SK-N-SH (cell line): ENCODE results near the gene SLC26A8. TPM values are rescaled to one million over a fixed set of nuclear protein-coding genes. Genes with fewer than 3 reads are reported as not detected.

Source experiments
- CTCF ChIA-PET: fragments of 300-600, 350-600 bp; formaldehyde crosslinking; extraction: SDS; loops from one replicate; lab custom pipeline; 2021; lab: Yijun Ruan, JAX
- POLR2A ChIA-PET: fragments of 350-600 bp; sonication (Branson Sonifier 250); formaldehyde crosslinking; extraction: SDS; loops from one replicate; lab custom pipeline; 2020; ENCODE audit warnings: antibody characterized with exemption, inconsistent platforms; lab: Yijun Ruan, JAX
- DNase-seq: peaks from one replicate; pipeline ENCODE4 v3.0.0; 2012
- H2AFZ ChIP-seq: fragments of 200-600 bp; sonication (generic); 2 replicates; pipeline ENCODE4 v1.8.1; 2016; ENCODE audit warnings: antibody characterized with exemption, mild to moderate bottlenecking, low read depth
- H3F3A ChIP-seq: fragments of 200-600 bp; sonication (generic); replicated peaks from 2 replicates; pipeline ENCODE3; 2016; ENCODE audit warnings: antibody characterized with exemption, mild to moderate bottlenecking; ENCODE audit not compliant: insufficient read depth
- H3K27ac ChIP-seq, 2 experiments: fragments of 200-500 bp in 1 of 2; fragments of 200-600 bp in 1 of 2; sonication (Bioruptor generic) in 1 of 2; sonication (generic), shearing (Covaris generic) in 1 of 2; 2 replicates each; pipeline versions ENCODE4 v1.5.1 to v1.6.1; 2014 to 2016; ENCODE audit warnings: low read depth in 2 of 2, inconsistent platforms in 1 of 2, low read length in 1 of 2, mild to moderate bottlenecking in 1 of 2, mixed read lengths in 1 of 2
- H3K27me3 ChIP-seq: fragments of 200-600 bp; sonication (generic), shearing (Covaris generic); 2 replicates; pipeline ENCODE4 v1.6.1; 2016; ENCODE audit warnings: mixed run types; ENCODE audit not compliant: insufficient read depth
- H3K36me3 ChIP-seq, 2 experiments: fragments of 200-500 bp in 1 of 2; fragments of 200-600 bp in 1 of 2; sonication (Bioruptor generic) in 1 of 2; sonication (generic) in 1 of 2; replicated peaks in 1 of 2; 2 replicates each; pipeline versions ENCODE3 to v1.5.1; 2014 to 2016; ENCODE audit warnings: low read length in 1 of 2, mild to moderate bottlenecking in 1 of 2; ENCODE audit not compliant: insufficient read depth in 2 of 2, control insufficient read depth in 1 of 2
- H3K4me1 ChIP-seq, 2 experiments: fragments of 200-500 bp in 1 of 2; fragments of 200-600 bp in 1 of 2; sonication (Bioruptor generic) in 1 of 2; sonication (generic), shearing (Covaris generic) in 1 of 2; 2 replicates each; pipeline versions ENCODE4 v1.5.1 to v1.6.1; 2014 to 2016; ENCODE audit warnings: low read depth in 1 of 2, low read length in 1 of 2, mixed run types in 1 of 2; ENCODE audit not compliant: insufficient read depth in 2 of 2, control insufficient read depth in 1 of 2
- H3K4me2 ChIP-seq: fragments of 200-600 bp; sonication (generic), shearing (Covaris generic); 2 replicates; pipeline ENCODE4 v1.6.1; 2017; ENCODE audit warnings: mixed run types
- H3K4me3 ChIP-seq, 2 experiments: fragments of 200-500 bp in 1 of 2; fragments of 200-600 bp in 1 of 2; sonication (Bioruptor generic) in 1 of 2; sonication (generic), shearing (Covaris generic) in 1 of 2; 2 replicates each; pipeline versions ENCODE4 v1.5.1 to v1.8.1; 2014 to 2016; ENCODE audit warnings: low read depth in 2 of 2, inconsistent platforms in 1 of 2, low read length in 1 of 2, mild to moderate bottlenecking in 1 of 2, mixed read lengths in 1 of 2, moderate library complexity in 1 of 2
- H3K79me2 ChIP-seq: fragments of 200-600 bp; sonication (generic); 2 replicates; pipeline ENCODE4 v1.8.1; 2017; ENCODE audit warnings: mild to moderate bottlenecking; ENCODE audit not compliant: insufficient read depth
- H3K9ac ChIP-seq: fragments of 200-600 bp; sonication (generic); 2 replicates; pipeline ENCODE4 v1.6.1; 2017; ENCODE audit warnings: mixed run types
- H3K9me2 ChIP-seq: fragments of 200-600 bp; sonication (generic); 2 replicates; pipeline ENCODE4 v1.6.1; 2017; ENCODE audit warnings: mixed run types
- H3K9me3 ChIP-seq: fragments of 200-600 bp; sonication (generic); 2 replicates; pipeline ENCODE4 v1.6.1; 2017; ENCODE audit warnings: mixed run types, mild to moderate bottlenecking, moderate library complexity
- H4K20me1 ChIP-seq: fragments of 200-600 bp; sonication (generic); 2 replicates; pipeline ENCODE4 v1.6.1; 2017; ENCODE audit warnings: mild to moderate bottlenecking, mixed run types; ENCODE audit not compliant: insufficient read depth
- CTCF ChIP-seq: fragments of 200-600 bp; sonication (generic); IDR thresholded peaks from 2 replicates; pipeline ENCODE4 v1.6.1; 2017; ENCODE audit warnings: antibody characterized with exemption, mild to moderate bottlenecking, moderate library complexity
- ELF1 ChIP-seq: IDR thresholded peaks from 2 replicates; pipeline ENCODE4 v1.4.0; 2012
- FOSL2 ChIP-seq: IDR thresholded peaks from 2 replicates; pipeline ENCODE4 v1.4.0; 2012; ENCODE audit warnings: low read depth, mild to moderate bottlenecking, moderate library complexity, borderline replicate concordance
- FOXJ3 ChIP-seq: sonication (generic); formaldehyde crosslinking; IDR thresholded peaks from 2 replicates; pipeline ENCODE4 v1.5.1; 2020; ENCODE audit warnings: mild to moderate bottlenecking, missing genetic modification reagents
- FOXM1 ChIP-seq: IDR thresholded peaks from 2 replicates; pipeline ENCODE4 v1.4.0; 2012; ENCODE audit warnings: low read depth, mild to moderate bottlenecking
- GATA2 ChIP-seq: sonication (generic); formaldehyde crosslinking; IDR thresholded peaks from 2 replicates; pipeline ENCODE4 v1.5.0; 2020; ENCODE audit warnings: mild to moderate bottlenecking, missing genetic modification reagents
- JUND ChIP-seq: IDR thresholded peaks from 2 replicates; pipeline ENCODE4 v1.4.0; 2012
- MXI1 ChIP-seq: IDR thresholded peaks from 2 replicates; pipeline ENCODE4 v1.6.1; 2012; ENCODE audit warnings: mild to moderate bottlenecking, low read depth, low read length, improper control_type of control experiment
- POLR2AphosphoS5 ChIP-seq: IDR thresholded peaks from 2 replicates; pipeline ENCODE4 v1.6.1; 2012; ENCODE audit warnings: low read depth, low read length
- RAD21 ChIP-seq: IDR thresholded peaks from 2 replicates; pipeline ENCODE4 v1.6.1; 2012; ENCODE audit warnings: mild to moderate bottlenecking, low read length
- RCOR1 ChIP-seq: fragments of 150-350 bp; IDR thresholded peaks from 2 replicates; pipeline ENCODE4 v1.6.1; 2017; ENCODE audit warnings: antibody characterized with exemption, low read length
- REST ChIP-seq: IDR thresholded peaks from 2 replicates; pipeline ENCODE4 v1.6.1; 2012; ENCODE audit warnings: mild to moderate bottlenecking, low read depth, low read length, moderate library complexity
- SMC3 ChIP-seq: IDR thresholded peaks from 2 replicates; pipeline ENCODE4 v1.6.1; 2012; ENCODE audit warnings: low read depth, low read length, improper control_type of control experiment
- TEAD4 ChIP-seq: IDR thresholded peaks from 2 replicates; pipeline ENCODE4 v1.4.0; 2012; ENCODE audit warnings: mild to moderate bottlenecking, borderline replicate concordance; ENCODE audit not compliant: insufficient read depth
- USF1 ChIP-seq: IDR thresholded peaks from 2 replicates; pipeline ENCODE4 v1.4.0; 2012; ENCODE audit warnings: low read depth, borderline replicate concordance
- WGBS: methylation state at CpG from one replicate; pipeline ENCODE4 v1.1.6; 2017; ENCODE audit warnings: low lambda C conversion rate; 5-methylcytosine and 5-hydroxymethylcytosine counted together
- polyA plus RNA-seq, 3 experiments: library from polyadenylated mRNA; depleted of rRNA; stranded (reverse); fragments of >200 nt; gene quantifications; 2 replicates each; pipeline ENCODE4 v1.2.3, GENCODE V29; 2012

Gene SLC26A8
- polyA plus RNA-seq, 1 of the 3 experiments (the other 2 are of a cell fraction) = not detected

- Histone ChIP-seq H3K4me2 (no peak overlapping the region), H4K20me1 (no peaks in the 10 kb centered on the region), H3K79me2 (no peaks in the 10 kb centered on the region), H3K9ac (no peak overlapping the region), H3K27ac (no peak overlapping the region), H3K9me2 (no peaks in the 10 kb centered on the region), H3K27me3 (no peaks in the 10 kb centered on the region; the same call in 1 of the 2 replicates), H3F3A (no peaks in the 10 kb centered on the region), H3K36me3 (no peaks in the 10 kb centered on the region), H3K4me3 (no peak overlapping the region), H3K9me3 (no peaks in the 10 kb centered on the region), H3K4me1 (no peaks in the 10 kb centered on the region), H2AFZ (no peak overlapping the region)
- CTCF ChIA-PET = no interaction called here
- POLR2A ChIA-PET = no interaction called here
- 99% methylated on average over 2 of the region's 2 CpGs for WGBS
- DNase-seq = no peak
- TF ChIP-seq CTCF (no peak), FOSL2 (no peak), RCOR1 (no peak), ELF1 (no peak), RAD21 (no peak), POLR2AphosphoS5 (no peak), MXI1 (no peak), TEAD4 (no peak), FOXM1 (no peak), GATA2 (CRISPR knock-in tag) (no peak), SMC3 (no peak), USF1 (no peak), JUND (no peak), REST (no peak), FOXJ3 (CRISPR knock-in tag) (no peak)
These were observed 6.1 kb downstream of the SLC26A8 start for GRCh38 chr6:36018339-36018738.
